OCI-LY3 (cell line): ENCODE measurements around the gene LINS1.

Experiments
- EZH2phosphoT487 ChIP-seq: fragments of 200-600 bp; shearing (Covaris generic); IDR thresholded peaks from 2 replicates; pipeline ENCODE4 v1.6.1; 2018; ENCODE audit warnings: antibody characterized with exemption, mixed run types, low read depth
- TF ChIP-seq, protein P1 (sequence below): fragments of 200-600, 300-600 bp; sonication (generic); IDR thresholded peaks from 2 replicates; pipeline ENCODE4 v1.5.1; 2014; ENCODE audit warnings: antibody characterized with exemption, low read length, low read depth

GRCh38 chr15:100526027-100526481 is 75.9 kb downstream of the LINS1 start:
- TF ChIP-seq, protein P1, sequence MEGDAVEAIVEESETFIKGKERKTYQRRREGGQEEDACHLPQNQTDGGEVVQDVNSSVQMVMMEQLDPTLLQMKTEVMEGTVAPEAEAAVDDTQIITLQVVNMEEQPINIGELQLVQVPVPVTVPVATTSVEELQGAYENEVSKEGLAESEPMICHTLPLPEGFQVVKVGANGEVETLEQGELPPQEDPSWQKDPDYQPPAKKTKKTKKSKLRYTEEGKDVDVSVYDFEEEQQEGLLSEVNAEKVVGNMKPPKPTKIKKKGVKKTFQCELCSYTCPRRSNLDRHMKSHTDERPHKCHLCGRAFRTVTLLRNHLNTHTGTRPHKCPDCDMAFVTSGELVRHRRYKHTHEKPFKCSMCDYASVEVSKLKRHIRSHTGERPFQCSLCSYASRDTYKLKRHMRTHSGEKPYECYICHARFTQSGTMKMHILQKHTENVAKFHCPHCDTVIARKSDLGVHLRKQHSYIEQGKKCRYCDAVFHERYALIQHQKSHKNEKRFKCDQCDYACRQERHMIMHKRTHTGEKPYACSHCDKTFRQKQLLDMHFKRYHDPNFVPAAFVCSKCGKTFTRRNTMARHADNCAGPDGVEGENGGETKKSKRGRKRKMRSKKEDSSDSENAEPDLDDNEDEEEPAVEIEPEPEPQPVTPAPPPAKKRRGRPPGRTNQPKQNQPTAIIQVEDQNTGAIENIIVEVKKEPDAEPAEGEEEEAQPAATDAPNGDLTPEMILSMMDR = no peak
- TF ChIP-seq EZH2phosphoT487 = no peak
